Stimulated activated CD4-positive, alpha-beta T cell treated with anti-CD3 and anti-CD28 coated beads, Interleukin-1b, Interleukin-23, amount 100 ng/mL, for 1 hour (primary cell): Measurements from ENCODE around the gene GFRAL.

ENCODE experiments used
- DNase-seq, 2 donors: peaks; one replicate each; pipeline ENCODE4 v3.0.0-alpha.2; 2020; ENCODE audit warnings: low read depth in 2 of 2

GFRAL gene

DNA sequence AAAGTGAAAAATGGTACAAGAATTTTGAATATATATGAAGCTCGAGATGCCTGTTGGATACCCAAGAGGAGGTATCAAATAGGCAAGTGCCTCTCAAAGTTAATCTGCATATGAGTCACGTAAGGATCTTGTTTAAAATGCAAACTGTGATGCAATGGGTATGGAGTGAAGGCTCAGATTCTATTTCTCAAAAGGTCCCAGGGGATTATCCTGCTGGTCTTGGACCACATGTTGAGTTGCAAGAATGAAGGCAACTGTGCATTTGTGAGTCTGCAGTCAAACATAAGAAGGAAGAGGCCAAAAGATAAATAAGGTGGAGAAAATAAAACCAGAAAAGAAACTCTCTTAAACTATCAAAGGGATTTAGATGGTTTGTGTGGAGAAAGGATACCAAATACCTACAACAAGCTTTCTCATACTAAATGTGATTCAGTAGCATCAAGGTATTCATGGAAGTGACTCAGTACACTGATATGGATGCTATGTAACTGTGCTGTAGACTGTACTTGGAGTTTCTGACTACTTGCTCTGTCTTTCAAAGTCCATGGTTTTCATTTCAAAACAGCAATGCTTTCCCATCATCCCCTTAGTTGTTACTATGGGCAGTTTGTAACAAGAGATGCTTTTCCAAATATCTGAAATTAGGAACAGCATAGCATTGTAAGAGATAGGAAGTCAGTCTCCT lies 106.3 kb downstream of the GFRAL start:
- no peak for DNase-seq

DNA sequence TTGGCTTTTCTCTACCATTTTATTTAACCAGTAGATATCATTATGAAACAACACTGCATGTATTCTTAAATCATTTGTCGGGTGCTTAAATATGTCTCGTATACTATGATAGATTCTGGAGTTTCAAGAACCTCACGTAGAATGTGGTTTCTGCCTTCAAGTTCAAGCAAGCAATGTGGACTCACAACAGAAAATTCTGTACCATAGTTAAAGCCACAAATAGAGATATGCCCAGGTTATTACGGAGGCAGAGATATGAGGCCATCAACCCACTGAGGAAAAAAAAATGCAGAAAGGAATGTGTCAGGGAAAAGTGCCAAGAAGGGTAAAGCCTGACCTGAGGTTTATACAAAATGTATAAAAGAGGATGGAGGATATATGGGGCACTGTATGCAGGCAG lies 109.9 kb downstream of the GFRAL start:
- DNase-seq: no peak

DNA sequence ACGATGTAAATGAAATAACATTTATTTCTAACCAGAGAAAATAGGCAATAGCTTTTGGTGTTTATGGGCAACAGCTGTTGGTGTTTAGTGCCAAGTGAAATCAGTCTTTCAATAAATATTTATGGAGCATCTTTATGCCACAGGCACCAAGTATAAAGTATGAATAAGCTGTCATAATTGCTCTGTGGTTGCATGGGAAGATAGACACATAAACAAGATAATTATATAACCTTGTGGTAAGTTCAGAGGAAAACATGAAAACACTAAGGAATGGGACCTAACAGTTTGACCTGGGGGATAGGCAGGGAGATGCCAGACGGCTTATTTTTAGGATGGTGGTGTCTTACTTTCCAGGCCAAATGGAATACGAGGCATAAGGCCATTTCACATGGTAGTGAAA lies 110.9 kb downstream of the GFRAL start:
- no peak for DNase-seq

DNA sequence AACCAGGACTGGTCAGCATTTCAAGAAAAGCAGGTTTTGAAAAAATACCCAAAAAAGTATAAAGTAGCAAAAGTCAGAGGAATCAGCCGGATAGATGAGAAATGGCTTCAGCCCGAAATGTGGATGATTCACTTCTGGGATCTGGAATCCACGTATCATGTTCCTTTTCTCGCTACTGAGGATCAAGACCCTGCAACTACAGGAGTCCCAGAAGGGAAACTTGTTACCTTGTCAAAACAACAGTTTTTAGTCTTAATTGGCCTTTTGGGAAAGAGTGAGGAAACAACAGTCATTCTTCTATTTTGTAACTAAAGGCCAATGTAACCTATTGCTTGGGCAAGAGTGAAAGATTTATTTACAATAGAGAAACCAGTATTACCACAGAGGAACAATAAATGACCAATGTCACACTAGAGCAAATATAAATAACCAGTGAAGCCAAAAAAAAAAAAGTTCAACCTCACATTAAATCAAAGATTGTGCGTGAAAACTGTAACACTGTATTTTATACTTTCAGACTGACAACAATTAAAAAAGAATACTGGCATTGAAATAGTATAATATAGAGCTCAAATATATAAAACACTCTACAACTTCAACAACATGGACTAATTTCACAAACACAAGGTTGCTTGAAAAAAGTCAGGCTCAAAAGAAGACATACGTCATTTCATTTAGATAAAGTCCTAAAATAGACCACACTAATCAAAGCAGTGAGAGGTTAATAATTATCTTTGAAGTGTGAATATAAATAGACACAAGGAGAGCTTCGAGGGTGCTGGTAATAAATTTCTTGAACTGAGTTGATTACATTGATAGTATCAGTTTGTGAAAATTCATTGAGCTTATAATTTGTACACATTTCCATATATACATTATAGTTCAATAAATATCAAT lies 116.2 kb downstream of the GFRAL start:
- DNase-seq: no peak

DNA sequence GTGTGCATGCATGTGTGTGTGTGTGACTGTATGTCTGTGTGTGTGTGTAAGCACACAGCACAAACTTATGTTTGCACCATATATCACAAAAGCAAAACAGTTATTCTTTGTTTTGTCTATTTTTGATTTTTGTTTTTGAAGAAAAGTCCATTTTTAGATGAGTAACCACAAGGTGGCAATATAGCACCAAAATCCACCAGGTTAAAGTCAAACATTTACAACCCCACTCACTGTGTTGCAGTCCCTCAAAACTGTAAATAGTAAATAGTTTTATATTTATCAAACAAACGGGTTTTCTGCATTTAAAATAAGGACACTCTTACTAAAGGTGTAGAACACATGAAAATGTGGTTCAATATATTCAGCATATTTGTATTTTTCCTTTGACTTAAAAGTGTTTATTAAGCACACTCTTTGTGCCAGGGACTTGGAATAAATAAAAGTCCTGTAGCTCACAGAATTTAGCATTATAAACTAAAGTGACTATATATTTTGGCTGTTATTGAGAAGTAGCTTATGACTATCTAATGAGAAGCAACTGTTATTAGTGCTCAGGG lies 118.5 kb downstream of the GFRAL start:
- DNase-seq: no peak

DNA sequence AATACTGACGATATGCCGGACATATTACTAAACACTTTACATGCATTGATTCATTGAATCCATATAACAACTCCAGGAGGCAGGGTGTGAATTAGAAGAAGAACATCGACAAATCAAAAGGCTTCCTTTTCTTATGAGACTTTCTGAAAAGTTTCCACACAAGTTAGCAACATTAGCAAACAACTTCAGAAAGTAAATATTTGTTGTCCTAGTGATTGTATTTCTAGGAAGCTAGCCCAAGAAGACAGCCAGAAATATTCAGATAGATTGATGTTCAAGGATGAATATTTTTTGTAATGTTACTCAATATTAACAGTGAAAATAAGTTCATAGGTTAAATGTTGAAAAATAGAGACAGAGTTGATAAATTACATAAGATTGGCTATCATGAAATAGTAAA lies 120.6 kb downstream of the GFRAL start:
- DNase-seq: no peak

DNA sequence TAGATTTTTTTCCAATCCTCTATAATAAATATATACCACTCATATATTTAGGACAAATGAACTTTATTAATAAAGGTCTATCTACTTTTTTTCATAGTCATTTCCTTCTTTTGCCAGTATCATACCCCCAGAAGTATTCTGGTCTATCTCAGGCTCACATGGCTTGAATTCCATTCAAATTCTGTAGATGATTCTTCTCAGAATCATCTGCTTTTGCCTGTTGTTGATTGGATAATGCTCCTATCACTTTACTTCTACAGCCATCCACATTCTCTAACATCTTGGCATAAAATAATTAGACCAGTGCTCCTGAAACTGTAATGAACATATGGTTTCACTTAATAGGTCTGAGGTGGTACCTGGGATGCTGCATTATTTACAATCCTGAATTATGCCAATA lies 121.2 kb downstream of the GFRAL start:
- DNase-seq: no peak

DNA sequence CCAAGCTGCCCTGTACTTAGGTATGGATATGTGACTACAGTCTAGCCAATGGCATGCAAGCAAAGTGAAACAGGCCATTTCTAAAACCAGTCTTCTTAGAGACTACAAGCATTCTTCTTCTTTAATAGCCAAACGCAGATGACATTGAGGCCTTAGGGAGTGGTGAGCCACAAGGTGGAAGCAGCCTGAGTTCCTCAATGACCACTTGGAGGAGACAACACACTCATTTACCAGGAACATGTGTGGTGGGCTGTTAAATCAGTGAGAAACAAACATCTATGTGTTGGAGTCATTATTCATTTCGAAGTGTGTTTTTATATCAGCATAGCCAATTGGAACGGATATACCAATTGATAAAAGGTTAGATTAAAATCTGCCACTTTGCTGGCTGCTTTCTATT lies 122.0 kb downstream of the GFRAL start:
- DNase-seq: no peak

DNA sequence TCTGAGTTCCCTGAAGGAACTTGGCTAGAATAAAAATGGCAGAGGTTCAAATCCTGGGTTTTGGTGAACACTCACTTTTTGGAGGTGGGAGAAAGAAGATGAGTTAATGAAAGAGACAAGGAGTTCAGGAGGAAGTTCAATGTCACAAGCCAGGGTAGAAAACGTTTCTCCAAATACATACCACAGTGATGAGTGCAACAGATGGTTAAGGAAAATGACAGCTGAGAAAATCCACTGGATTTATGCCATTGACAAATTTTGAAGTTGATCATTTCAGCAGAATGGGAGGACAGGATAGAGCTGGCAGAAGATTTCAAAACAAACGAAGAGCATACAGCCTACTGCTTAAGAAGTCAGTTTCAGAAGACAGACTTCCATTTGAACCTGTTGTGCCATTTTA lies 122.7 kb downstream of the GFRAL start:
- DNase-seq: no peak
